ENCODE data around the gene LINC00632. TPM values are rescaled to one million over a fixed set of nuclear protein-coding genes. Genes with fewer than 3 reads are reported as not detected.

The LINC00632 gene
- polyA plus RNA-seq, 1 experiment = 54.3 TPM

- H3K36me3 ChIP-seq (ENCODE audit: control insufficient read depth, insufficient read depth, low read length) = peaks cover 2% of the 10 kb centered on the region; the same call in 1 of the 2 replicates
- no peaks in the 10 kb centered on the region for H3K27me3 ChIP-seq (ENCODE audit: control insufficient read depth, insufficient read depth, low read length)
- CTCF ChIA-PET = no interaction called here
- POLR2A ChIA-PET = no interaction called here
- H3K4me3 ChIP-seq (ENCODE audit: low read depth, low read length) = no peak overlapping the region
- TF ChIP-seq, protein P1, sequence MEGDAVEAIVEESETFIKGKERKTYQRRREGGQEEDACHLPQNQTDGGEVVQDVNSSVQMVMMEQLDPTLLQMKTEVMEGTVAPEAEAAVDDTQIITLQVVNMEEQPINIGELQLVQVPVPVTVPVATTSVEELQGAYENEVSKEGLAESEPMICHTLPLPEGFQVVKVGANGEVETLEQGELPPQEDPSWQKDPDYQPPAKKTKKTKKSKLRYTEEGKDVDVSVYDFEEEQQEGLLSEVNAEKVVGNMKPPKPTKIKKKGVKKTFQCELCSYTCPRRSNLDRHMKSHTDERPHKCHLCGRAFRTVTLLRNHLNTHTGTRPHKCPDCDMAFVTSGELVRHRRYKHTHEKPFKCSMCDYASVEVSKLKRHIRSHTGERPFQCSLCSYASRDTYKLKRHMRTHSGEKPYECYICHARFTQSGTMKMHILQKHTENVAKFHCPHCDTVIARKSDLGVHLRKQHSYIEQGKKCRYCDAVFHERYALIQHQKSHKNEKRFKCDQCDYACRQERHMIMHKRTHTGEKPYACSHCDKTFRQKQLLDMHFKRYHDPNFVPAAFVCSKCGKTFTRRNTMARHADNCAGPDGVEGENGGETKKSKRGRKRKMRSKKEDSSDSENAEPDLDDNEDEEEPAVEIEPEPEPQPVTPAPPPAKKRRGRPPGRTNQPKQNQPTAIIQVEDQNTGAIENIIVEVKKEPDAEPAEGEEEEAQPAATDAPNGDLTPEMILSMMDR (IDR thresholded peaks at IDR 0.05; ENCODE audit: insufficient read depth, low read depth, low read length) = no peak
- no peak for DNase-seq (ENCODE audit: low read depth)
These were observed 65.7 kb downstream of the LINC00632 start for GRCh38 chrX:140775211-140775610.

DNA sequence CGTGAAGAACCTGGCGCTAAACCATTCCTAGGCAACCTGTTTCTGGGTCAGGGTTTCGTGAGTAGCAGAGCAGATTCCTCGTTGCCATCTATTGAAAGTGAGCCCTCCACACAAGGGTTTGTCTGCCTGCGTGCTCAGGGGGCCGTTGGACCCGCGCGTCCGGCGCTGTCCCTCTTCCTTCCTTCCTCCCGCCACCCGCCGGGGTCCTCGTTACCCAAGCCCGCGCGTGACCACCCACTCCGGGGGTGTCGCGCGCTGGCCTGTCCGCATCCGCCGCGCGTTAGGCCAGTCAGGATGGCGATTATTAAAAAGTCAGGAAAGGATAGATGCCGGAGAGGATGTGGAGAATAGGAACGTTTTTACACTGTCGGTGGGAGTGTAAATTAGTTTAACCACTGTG, 66.8 kb downstream of the LINC00632 start:
- TF ChIP-seq, protein P1 (IDR thresholded peaks at IDR 0.05; ENCODE audit: insufficient read depth, low read depth, low read length) = no peak
- Histone ChIP-seq H3K27me3 (ENCODE audit: control insufficient read depth, insufficient read depth, low read length) (no peaks in the 10 kb centered on the region), H3K36me3 (ENCODE audit: control insufficient read depth, insufficient read depth, low read length) (peaks cover 2% of the 10 kb centered on the region; the same call in 1 of the 2 replicates), H3K4me3 (ENCODE audit: low read depth, low read length) (no peak overlapping the region)
- CTCF ChIA-PET = no interaction called here
- POLR2A ChIA-PET = no interaction called here
- DNase-seq (ENCODE audit: low read depth) = no peak

DNA sequence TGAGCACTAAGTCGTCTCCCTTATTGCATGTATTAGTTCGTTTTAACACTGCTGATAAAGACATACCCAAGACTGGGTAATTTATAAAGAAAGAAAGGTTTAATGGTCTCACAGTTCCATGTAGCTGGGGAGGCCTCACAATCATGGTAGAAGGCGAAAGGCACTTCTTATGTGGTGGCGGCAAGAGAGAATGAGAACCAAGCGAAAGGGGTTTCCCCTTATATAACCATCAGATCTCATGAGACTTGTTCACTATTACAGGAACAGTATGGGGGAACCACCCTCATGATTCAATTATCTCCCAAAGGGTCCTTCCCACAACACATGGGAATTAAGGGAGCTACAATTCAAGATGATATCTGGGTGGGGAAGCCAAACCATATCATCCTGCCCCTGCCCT, 85.1 kb downstream of the LINC00632 start:
- Histone ChIP-seq H3K27me3 (ENCODE audit: control insufficient read depth, insufficient read depth, low read length) (no peaks in the 10 kb centered on the region), H3K36me3 (ENCODE audit: control insufficient read depth, insufficient read depth, low read length) (no peaks in the 10 kb centered on the region), H3K4me3 (ENCODE audit: low read depth, low read length) (no peak overlapping the region)
- DNase-seq (ENCODE audit: low read depth) = no peak
- TF ChIP-seq, protein P1 (IDR thresholded peaks at IDR 0.05; ENCODE audit: insufficient read depth, low read depth, low read length) = no peak
- POLR2A ChIA-PET = no interaction called here
- CTCF ChIA-PET = no interaction called here

DNA sequence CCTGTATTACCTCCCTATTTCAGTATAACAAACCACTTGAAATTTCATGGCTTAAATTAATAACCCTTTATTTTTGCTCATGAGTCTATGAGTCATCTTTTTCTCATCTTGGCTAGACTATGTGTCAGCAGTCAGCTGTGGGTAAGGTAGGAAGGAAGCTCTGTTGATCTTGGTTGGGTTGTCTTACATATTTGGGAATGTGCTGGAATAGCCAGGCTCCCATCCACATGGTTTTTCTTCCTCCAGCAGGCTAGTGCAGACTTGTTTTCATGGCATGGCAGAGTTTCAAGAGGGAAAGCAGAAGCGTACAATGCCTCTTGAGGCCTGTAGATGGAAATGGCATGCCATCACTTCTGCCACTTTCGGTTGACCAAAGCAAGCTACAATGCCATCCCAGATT, 89.7 kb downstream of the LINC00632 start:
- no peaks in the 10 kb centered on the region for H3K36me3 ChIP-seq (ENCODE audit: control insufficient read depth, insufficient read depth, low read length)
- TF ChIP-seq, protein P1 (IDR thresholded peaks at IDR 0.05; ENCODE audit: insufficient read depth, low read depth, low read length) = no peak
- DNase-seq (ENCODE audit: low read depth) = no peak
- ChIA-PET CTCF (no interaction called here), POLR2A (no interaction called here)
- no peaks in the 10 kb centered on the region for H3K27me3 ChIP-seq (ENCODE audit: control insufficient read depth, insufficient read depth, low read length)
- H3K4me3 ChIP-seq (ENCODE audit: low read depth, low read length) = no peak overlapping the region

GRCh38 chrX:140804292-140804691, 94.7 kb downstream of the LINC00632 start:
- no peak for DNase-seq (ENCODE audit: low read depth)
- Histone ChIP-seq H3K4me3 (ENCODE audit: low read depth, low read length) (no peak overlapping the region), H3K36me3 (ENCODE audit: control insufficient read depth, insufficient read depth, low read length) (no peaks in the 10 kb centered on the region), H3K27me3 (ENCODE audit: control insufficient read depth, insufficient read depth, low read length) (no peaks in the 10 kb centered on the region)
- POLR2A ChIA-PET = no interaction called here
- CTCF ChIA-PET = no interaction called here
- TF ChIP-seq, protein P1 (IDR thresholded peaks at IDR 0.05; ENCODE audit: insufficient read depth, low read depth, low read length) = no peak
